GM19023 (cell line): ENCODE data around the gene RNF180.
"Not testable (repeated sequence)": the region's sequence is repeated elsewhere in the genome, so short reads cannot be mapped to it uniquely, and the experiment has no call there.

Experiments used
- ATAC-seq: cut with Tn5 transposase; IDR thresholded peaks from one replicate; pipeline ENCODE4 v1.9.1; 2021; ENCODE audit warnings: mild to moderate bottlenecking, moderate library complexity; ENCODE audit not compliant: unreplicated experiment

RNF180 gene

GRCh38 chr5:64273276-64273675 lies 107.6 kb downstream of the RNF180 start:
- no peak for ATAC-seq

GRCh38 chr5:64285188-64286130 lies 119.8 kb downstream of the RNF180 start:
- ATAC-seq: no peak

DNA sequence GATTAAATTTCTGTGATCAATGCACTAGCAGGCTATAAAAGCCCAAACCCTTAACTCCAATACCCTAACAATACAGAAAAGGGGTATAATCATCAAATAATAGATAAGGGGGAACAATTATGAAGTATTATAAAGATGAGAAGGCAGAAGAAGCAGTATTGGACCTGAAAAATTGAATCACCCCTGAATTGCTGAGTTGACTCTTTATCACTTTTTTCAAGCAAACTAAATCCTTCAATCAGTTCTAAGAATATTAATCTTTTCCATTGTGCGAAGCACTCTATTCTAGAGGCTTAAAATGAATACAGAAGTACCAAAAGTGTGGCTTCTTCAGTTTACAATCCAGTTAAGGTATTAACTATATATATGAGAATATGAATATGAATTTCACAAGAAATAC lies 120.7 kb downstream of the RNF180 start:
- no peak for ATAC-seq

DNA sequence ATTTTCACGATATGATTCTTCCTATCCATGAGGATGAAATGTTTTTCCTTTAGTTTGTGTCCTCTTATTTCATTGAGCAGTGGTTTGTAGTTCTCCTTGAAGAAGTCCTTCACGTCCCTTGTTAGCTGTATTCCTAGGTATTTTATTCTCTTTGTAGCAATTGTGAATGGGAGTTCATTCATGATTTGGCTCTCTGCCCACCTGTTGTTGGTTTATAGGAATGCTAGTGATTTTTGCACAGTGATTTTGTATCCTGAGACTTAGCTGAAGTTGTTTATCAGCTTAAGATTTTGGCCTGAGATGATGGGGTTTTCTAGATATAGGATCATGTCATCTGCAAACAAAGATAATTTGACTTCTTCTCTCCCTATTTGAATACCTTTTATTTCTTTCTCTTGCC lies 122.9 kb downstream of the RNF180 start:
- not testable (repeated sequence) for ATAC-seq

GRCh38 chr5:64292611-64293215 lies 127.1 kb downstream of the RNF180 start:
- no peak for ATAC-seq

- no peak for ATAC-seq
Observed at GRCh38 chr5:64295101-64295500, 129.5 kb downstream of the RNF180 start.

- no peak for ATAC-seq
Observed at GRCh38 chr5:64298586-64298985, 132.9 kb downstream of the RNF180 start.

DNA sequence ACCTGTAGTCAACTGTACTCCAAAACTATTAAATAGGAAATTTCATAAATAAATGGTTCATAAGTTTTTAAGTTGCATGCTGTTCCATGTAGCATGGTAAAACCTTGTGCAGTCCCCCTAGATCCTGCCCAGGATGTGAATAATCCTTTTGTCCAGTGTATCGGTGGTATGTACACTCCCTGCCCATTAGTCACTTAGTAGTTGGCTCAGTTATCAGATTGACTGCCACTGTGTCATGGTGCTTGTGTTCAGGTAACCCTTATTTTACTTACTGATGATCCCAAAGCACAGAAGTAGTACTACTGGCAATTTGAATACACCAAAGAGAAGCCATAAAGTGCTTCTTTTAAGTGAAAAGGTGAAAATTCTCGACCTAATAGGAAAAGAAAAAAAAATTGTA lies 134.2 kb downstream of the RNF180 start:
- ATAC-seq: no peak

- no peak for ATAC-seq
Observed at GRCh38 chr5:64301566-64301965, 135.9 kb downstream of the RNF180 start.

GRCh38 chr5:64308135-64308534 lies 142.5 kb downstream of the RNF180 start:
- ATAC-seq: no peak

DNA sequence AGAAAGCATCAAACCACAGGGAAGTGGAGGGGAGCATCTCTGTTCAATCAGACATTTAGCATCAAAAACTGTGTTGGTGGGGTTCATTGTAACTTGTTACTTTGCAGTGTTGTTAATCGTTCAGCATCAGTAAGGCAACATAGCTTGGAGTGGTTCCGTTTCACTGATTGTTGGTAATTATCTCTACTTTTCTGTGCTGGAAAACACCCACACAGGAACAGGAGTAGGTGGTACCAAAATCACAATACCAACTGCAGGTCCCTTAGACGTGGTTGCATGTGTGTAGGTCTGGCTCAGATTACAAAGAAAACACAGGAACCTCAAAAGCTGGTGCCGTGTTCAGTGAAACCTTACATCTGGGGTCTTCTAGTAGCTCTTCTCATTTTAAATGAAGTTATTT lies 146.8 kb downstream of the RNF180 start:
- ATAC-seq: no peak

- no peak for ATAC-seq
Observed at GRCh38 chr5:64315778-64316177, 150.1 kb downstream of the RNF180 start.

DNA sequence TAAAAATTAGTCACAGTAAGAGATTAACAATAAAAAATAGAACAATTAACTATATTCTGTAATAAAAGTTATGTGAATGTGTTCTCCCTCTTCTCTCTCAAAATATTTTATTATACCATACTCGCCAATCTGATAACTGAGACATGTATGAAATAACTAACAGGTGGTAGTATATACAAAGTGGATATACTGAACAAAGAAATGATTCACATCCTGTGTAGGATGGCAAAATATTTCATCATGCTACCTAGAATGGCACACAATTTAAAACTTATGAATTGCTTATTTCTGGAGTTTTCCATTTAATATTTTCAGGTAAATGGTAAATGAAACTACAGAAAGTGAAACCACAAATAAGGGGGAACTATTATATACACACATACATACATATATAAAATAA lies 152.5 kb downstream of the RNF180 start:
- ATAC-seq: no peak

DNA sequence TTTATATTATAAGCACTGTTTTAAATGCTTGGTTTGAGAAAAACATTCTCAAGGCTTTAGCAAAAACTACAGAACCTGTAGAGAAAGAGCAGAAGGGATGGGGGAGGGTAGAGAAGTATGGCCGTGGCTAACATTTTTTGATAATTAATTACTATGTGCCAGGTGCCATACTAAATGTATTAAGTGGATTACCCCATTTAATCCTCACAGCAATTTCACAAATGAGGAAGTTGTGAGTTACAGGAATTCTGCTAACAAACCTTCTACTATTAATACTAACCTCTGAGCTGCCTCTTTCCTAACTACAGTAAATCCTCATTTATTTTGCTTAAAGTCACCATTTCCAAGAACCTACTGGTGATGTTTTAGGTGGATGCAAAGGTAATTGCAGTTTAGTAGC lies 157.9 kb downstream of the RNF180 start:
- no peak for ATAC-seq

DNA sequence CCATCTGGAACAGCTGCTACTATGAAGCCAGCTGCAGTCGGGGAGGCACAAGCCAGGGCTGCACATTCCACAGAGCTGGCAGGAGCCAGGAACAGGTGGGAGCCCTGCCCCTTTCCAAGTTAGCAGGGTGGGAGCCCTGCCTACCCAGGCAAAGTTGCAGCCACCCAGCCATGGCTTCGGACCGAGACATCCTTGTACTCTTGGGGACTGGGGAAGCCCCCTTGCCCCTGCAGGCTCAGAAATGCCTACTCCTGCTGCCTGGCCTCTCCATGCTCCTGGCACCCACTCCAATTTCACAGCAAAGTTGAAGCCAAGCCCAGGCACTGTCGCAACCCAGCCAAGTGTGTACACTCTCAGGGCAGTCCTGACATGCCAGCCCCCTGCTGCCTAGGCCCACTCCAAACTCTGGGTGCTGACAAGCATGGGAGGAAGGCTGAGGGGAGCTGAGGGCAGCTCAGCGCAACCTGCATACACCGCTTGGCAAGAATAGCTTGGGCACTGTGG lies 165.1 kb downstream of the RNF180 start:
- no peak for ATAC-seq

- ATAC-seq: no peak
Observed at GRCh38 chr5:64331597-64332277, 166.1 kb downstream of the RNF180 start.

GRCh38 chr5:64333886-64334285 lies 168.2 kb downstream of the RNF180 start:
- ATAC-seq: no peak

- ATAC-seq: no peak
Observed at GRCh38 chr5:64339769-64340168, 174.1 kb downstream of the RNF180 start.

DNA sequence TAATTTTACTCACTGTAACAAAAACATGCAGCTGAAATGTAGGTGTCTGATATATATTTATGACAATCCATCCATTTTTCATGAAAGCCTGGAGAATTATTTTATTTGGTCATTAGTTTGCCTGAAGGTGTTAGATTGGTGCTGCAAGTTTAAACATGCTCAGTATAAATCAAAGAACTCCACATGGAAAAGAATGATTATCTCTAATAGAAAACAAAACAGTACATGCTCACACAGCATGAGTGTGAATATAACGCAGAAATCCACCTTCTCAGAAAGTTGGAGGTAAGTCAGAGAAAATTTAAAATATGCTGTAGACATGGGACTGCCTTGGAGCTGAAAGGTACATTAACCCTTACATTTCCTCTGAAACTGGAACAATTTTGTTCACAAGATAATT lies 174.7 kb downstream of the RNF180 start:
- ATAC-seq: no peak

DNA sequence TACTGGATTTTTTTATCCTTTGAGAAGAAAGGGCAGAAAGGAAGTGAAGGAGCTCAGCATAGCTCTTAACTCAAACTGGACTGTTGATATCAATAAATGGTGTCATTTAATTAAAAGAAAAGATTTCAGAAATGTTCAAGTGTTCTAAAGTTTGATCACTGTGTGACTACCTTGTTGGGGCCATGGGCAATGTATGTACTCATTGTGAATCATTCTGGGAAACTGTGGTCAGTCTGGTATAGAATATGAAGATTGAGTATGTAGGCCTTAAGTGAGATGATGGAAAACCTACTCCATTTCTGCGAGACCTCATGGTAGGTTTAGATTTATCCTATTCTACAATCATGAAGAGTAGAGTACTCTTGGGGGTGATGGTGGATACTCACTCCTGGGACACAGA lies 175.7 kb downstream of the RNF180 start:
- no peak for ATAC-seq

- no peak for ATAC-seq
Observed at GRCh38 chr5:64344501-64344900, 178.9 kb downstream of the RNF180 start.

DNA sequence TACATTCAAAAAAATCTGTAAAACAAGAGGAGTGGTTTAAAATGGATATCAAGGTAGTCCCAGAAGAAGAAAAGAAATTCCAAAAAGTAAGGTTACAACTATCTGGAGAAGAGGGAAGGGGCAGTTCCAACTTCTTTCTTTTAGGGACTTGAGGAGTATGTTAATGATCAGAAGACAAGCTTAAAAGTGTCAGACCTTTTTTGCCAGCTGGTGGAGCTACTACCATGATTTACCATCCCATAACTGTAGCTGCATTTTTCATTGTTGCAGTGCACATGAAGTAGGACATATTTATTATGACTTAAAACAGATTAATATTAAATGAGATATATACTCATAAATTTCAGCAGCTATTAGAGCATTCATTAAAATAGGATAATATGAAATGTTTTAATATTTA lies 181.7 kb downstream of the RNF180 start:
- ATAC-seq: no peak
